K562 (cell line): ENCODE data around the gene PRSS48. TPM values are rescaled to one million over a fixed set of nuclear protein-coding genes. Genes with fewer than 3 reads are reported as not detected.

ENCODE experiments used
- ATAC-seq: fragments of 200-7000 bp; cut with Tn5 transposase; 3 replicates; pipeline ENCODE4 v1.9.1; 2020; ENCODE audit warnings: moderate library complexity
- BruUV-seq: library from RNA; stranded (reverse); fragments of 400-500 nt; replicated peaks from 2 replicates; lab custom pipeline; 2021; lab: Mats Ljungman, UMichigan
- CTCF ChIA-PET: fragments of 300-600 bp; formaldehyde crosslinking; extraction: SDS; loops from one replicate; lab custom pipeline; 2021; ENCODE audit warnings: low intra/inter-chr PET ratio; lab: Yijun Ruan, JAX
- POLR2A ChIA-PET: fragments of 300-600, 350-650 bp; sonication (Branson Sonifier 250); formaldehyde crosslinking; extraction: SDS; loops from one replicate; lab custom pipeline; 2021; ENCODE audit warnings: antibody characterized with exemption, inconsistent platforms; lab: Yijun Ruan, JAX
- DNase-seq, 4 experiments: peaks; one replicate each; pipeline versions ENCODE4 v3.0.0 to v3.0.0-alpha.2; 2011 to 2018; ENCODE audit warnings: low spot score in 3 of 4, mixed read lengths in 3 of 4; ENCODE audit errors: extremely low read depth in 1 of 4
- FAIRE-seq: peaks from 2 replicates; lab custom pipeline; 2011; peaks lifted over from hg19 to GRCh38; lab: Jason Lieb, UNC
- H2AFZ ChIP-seq: 2 replicates; pipeline ENCODE4 v1.6.0; 2011; ENCODE audit warnings: low read depth, low read length, control low read depth, inconsistent platforms
- H3K27ac ChIP-seq: fragments of 200-600 bp; 3 replicates; pipeline ENCODE4 v1.8.0; 2011; ENCODE audit warnings: low read depth, mild to moderate bottlenecking, control low read depth, inconsistent platforms, low read length, moderate library complexity, mixed read lengths; ENCODE audit errors: extremely low read depth
- H3K27me3 ChIP-seq, 2 experiments: fragments of 300-600 bp in 1 of 2; 2 replicates in 1 of 2; 3 replicates in 1 of 2; pipeline versions ENCODE4 v1.6.0 to v1.8.0; 2011; ENCODE audit warnings: inconsistent platforms in 2 of 2, low read length in 2 of 2, mild to moderate bottlenecking in 1 of 2, mixed read lengths in 1 of 2, moderate library complexity in 1 of 2; ENCODE audit not compliant: control insufficient read depth in 2 of 2, insufficient read depth in 2 of 2
- H3K36me3 ChIP-seq: fragments of 300-600 bp; 3 replicates; pipeline ENCODE4 v1.8.0; 2011; ENCODE audit warnings: mild to moderate bottlenecking, low read length, inconsistent platforms; ENCODE audit not compliant: control insufficient read depth, insufficient read depth
- H3K4me1 ChIP-seq, 2 experiments: fragments of 200-600 bp in 1 of 2; replicated peaks in 1 of 2; 2 replicates in 1 of 2; 3 replicates in 1 of 2; pipeline versions ENCODE4 v1.5.1 to v1.8.0; 2011; ENCODE audit warnings: inconsistent platforms in 2 of 2, low read length in 2 of 2, mild to moderate bottlenecking in 1 of 2, mixed read lengths in 1 of 2, moderate library complexity in 1 of 2; ENCODE audit not compliant: control insufficient read depth in 2 of 2, insufficient read depth in 2 of 2
- H3K4me2 ChIP-seq: 2 replicates; pipeline ENCODE4 v1.6.1; 2011; ENCODE audit warnings: low read length, control low read depth, inconsistent platforms, mixed read lengths; ENCODE audit not compliant: insufficient read depth
- H3K4me3 ChIP-seq: fragments of 200-600 bp; sonication (generic), shearing (Covaris generic); 2 replicates; pipeline ENCODE4 v1.5.1; 2016; ENCODE audit warnings: control low read depth, inconsistent platforms
- H3K79me2 ChIP-seq: fragments of 200-600 bp; 3 replicates; pipeline ENCODE4 v1.8.0; 2011; ENCODE audit warnings: low read length, inconsistent platforms; ENCODE audit not compliant: control insufficient read depth, insufficient read depth
- H3K9ac ChIP-seq, 2 experiments: 2 replicates each; pipeline versions ENCODE4 v1.6.0 to v1.6.1; 2011; ENCODE audit warnings: low read depth in 2 of 2, low read length in 2 of 2, control low read depth in 1 of 2, inconsistent platforms in 1 of 2, mild to moderate bottlenecking in 1 of 2, mixed read lengths in 1 of 2; ENCODE audit not compliant: insufficient read depth in 1 of 2
- H3K9me1 ChIP-seq: one replicate; pipeline ENCODE4 v1.6.0; 2011; ENCODE audit warnings: inconsistent platforms, mild to moderate bottlenecking, low read length, moderate library complexity; ENCODE audit not compliant: control insufficient read depth, insufficient read depth
- H3K9me3 ChIP-seq: replicated peaks from 2 replicates; pipeline ENCODE4 v1.5.1; 2011; ENCODE audit warnings: low read depth, low read length, inconsistent platforms; ENCODE audit not compliant: control insufficient read depth, insufficient read depth
- H4K20me1 ChIP-seq: replicated peaks from 2 replicates; pipeline ENCODE4 v1.6.1; 2011; ENCODE audit warnings: low read length, inconsistent platforms, mixed read lengths; ENCODE audit not compliant: control insufficient read depth, insufficient read depth
- CREM ChIP-seq: IDR thresholded peaks from 2 replicates; pipeline ENCODE4 v1.6.1; 2014; ENCODE audit warnings: antibody characterized with exemption, low read depth
- NR0B1 ChIP-seq: fragments of 450-650 bp; IDR thresholded peaks from one replicate; pipeline ENCODE4 v1.6.1; 2018; ENCODE audit warnings: mild to moderate bottlenecking, moderate library complexity; ENCODE audit not compliant: partially characterized antibody
- PBX2 ChIP-seq, 2 experiments: IDR thresholded peaks in 1 of 2; conservative IDR thresholded peaks in 1 of 2; 2 replicates each; pipeline ENCODE4 v1.6.1; 2016; ENCODE audit warnings: low read depth in 2 of 2, mild to moderate bottlenecking in 1 of 2, missing compliant biosample characterization in 1 of 2, missing genetic modification characterization in 1 of 2, moderate library complexity in 1 of 2
- POLR2AphosphoS5 ChIP-seq: IDR thresholded peaks from 2 replicates; pipeline ENCODE4 v1.6.1; 2011; ENCODE audit warnings: mild to moderate bottlenecking, low read depth, low read length, moderate library complexity; ENCODE audit not compliant: control insufficient read depth, insufficient read depth
- STAT6 ChIP-seq: sonication (generic); formaldehyde crosslinking; IDR thresholded peaks from 2 replicates; pipeline ENCODE4 v1.8.1; 2023; ENCODE audit warnings: mild to moderate bottlenecking, missing genetic modification reagents
- TAF15 ChIP-seq: fragments of 200-400 bp; formaldehyde crosslinking; IDR thresholded peaks from 2 replicates; pipeline ENCODE4 v1.6.1; 2017; ENCODE audit warnings: mild to moderate bottlenecking, low read depth, low read length, moderate library complexity
- TBP ChIP-seq: optimal IDR thresholded peaks from 2 replicates; pipeline ENCODE3; 2011; ENCODE audit warnings: low read depth, low read length, improper control_type of control experiment
- THAP7 ChIP-seq: fragments of 250-450 bp; sonication (Bioruptor Pico); IDR thresholded peaks from 2 replicates; pipeline ENCODE4 v1.5.0; 2021
- ZNF134 ChIP-seq: fragments of 250-450 bp; sonication (Bioruptor Pico); conservative IDR thresholded peaks from 2 replicates; pipeline ENCODE4 v1.4.0; 2020
- ZNF282 ChIP-seq: sonication (generic); formaldehyde crosslinking; IDR thresholded peaks from 2 replicates; pipeline ENCODE4 v1.8.1; 2023; ENCODE audit warnings: missing genetic modification reagents
- ZNF311 ChIP-seq: fragments of 250-450 bp; sonication (Bioruptor Pico); IDR thresholded peaks from 2 replicates; pipeline ENCODE4 v1.4.0; 2020; ENCODE audit warnings: mild to moderate bottlenecking, moderate library complexity
- WGBS: fragments of 100-300 bp; shearing (Covaris generic); methylation state at CpG from one replicate; pipeline ENCODE4 v1.1.6; 2016; ENCODE audit warnings: low coverage, mixed read lengths; ENCODE audit not compliant: insufficient coverage; ENCODE audit errors: missing lambda C conversion rate; 5-methylcytosine and 5-hydroxymethylcytosine counted together
- in situ Hi-C: fragments of 300-500 bp; cut with MboI; formaldehyde crosslinking; loops from 4 replicates; pipeline ENCODE4 v1.15.0; 2018; ENCODE audit warnings: inconsistent platforms, mixed read lengths
- intact Hi-C: fragments of 100-400 bp; cut with micrococcal nuclease; formaldehyde crosslinking; loops from 2 replicates; pipeline ENCODE4 v1.14.2; 2022
- polyA plus RNA-seq, 8 experiments: library from polyadenylated mRNA; depleted of rRNA in 4 of 8; stranded (reverse) in 5 of 8; unstranded in 3 of 8; fragments of >200 nt; fragmentation: Nextera tagmentation in 2 of 8; fragmentation: Illumina TruSeq in 1 of 8; extraction: Ambion mirVana in 2 of 8; extraction: Trizol in 1 of 8; gene quantifications; 2 replicates each; pipeline versions ENCODE4 v1.2.1 to v1.2.3, GENCODE V29; 2011 to 2014; ENCODE audit warnings: inconsistent platforms in 1 of 8, missing spikeins in 1 of 8
- total RNA-seq, 7 experiments: library from RNA; depleted of rRNA in 6 of 7; stranded (reverse); fragments of >200 nt in 6 of 7; fragmentation: Illumina TruSeq in 2 of 7; extraction: Trizol in 2 of 7; gene quantifications; 2 replicates each; pipeline versions ENCODE4 v1.2.1 to v1.2.3, GENCODE V29; 2011 to 2021; ENCODE audit warnings: low replicate concordance in 1 of 7

PRSS48 gene
- total and polyA plus RNA-seq, 9 of the 15 experiments (the other 6 are each of a cell fraction or from before 2014, with no cell fraction given): not detected

- H3K9me1 ChIP-seq: no peaks in the 10 kb centered on the region
- no peaks in the 10 kb centered on the region for H4K20me1 ChIP-seq
- intact Hi-C loops: no loop called here
- H3K79me2 ChIP-seq: no peaks in the 10 kb centered on the region
- ChIA-PET CTCF (no interaction called here), POLR2A (no interaction called here)
- WGBS: 3% methylated on average over 7 of the region's 7 CpGs
- H3K27me3 ChIP-seq: no peaks in the 10 kb centered on the region
- H3K9ac ChIP-seq: no peak overlapping the region
- no peaks in the 10 kb centered on the region for H3K4me1 ChIP-seq
- H3K27ac ChIP-seq: no peak overlapping the region
- no peaks in the 10 kb centered on the region for H3K36me3 ChIP-seq
- no peak overlapping the region for H3K4me2 ChIP-seq
- H3K4me3 ChIP-seq: no peak overlapping the region
- FAIRE-seq (no peak), DNase-seq (no peak), ATAC-seq (no peak)
- in situ Hi-C loops: no loop called here
- BruUV-seq: no TSS peak
- H3K9me3 ChIP-seq: no peaks in the 10 kb centered on the region
- H2AFZ ChIP-seq: no peak overlapping the region
- TF ChIP-seq TAF15 (no peak), THAP7 (CRISPR knock-in tag) (no peak), CREM (no peak), STAT6 (no peak), ZNF282 (no peak), ZNF134 (CRISPR knock-in tag) (no peak), NR0B1 (no peak), POLR2AphosphoS5 (no peak), ZNF311 (CRISPR knock-in tag) (no peak), TBP (no peak), PBX2 (CRISPR knock-in tag; IDR thresholded peaks at IDR 0.05; ENCODE audit: low read depth) (no peak), PBX2 (tag; conservative IDR thresholded peaks at IDR 0.05; ENCODE audit: low read depth) (no peak)
Observed at GRCh38 chr4:151267822-151268535, 9.0 kb upstream of the PRSS48 start.
